IMR-90 (cell line): Measurements from ENCODE around the gene FAM53B. TPM values are rescaled to one million over a fixed set of nuclear protein-coding genes. Genes with fewer than 3 reads are reported as not detected.

ENCODE experiments used
- ATAC-seq: fragments of 200-7000 bp; cut with Tn5 transposase; 2 replicates; pipeline ENCODE4 v1.9.1; 2020; ENCODE audit warnings: low read depth, mild to moderate bottlenecking, moderate library complexity
- BruUV-seq: library from RNA; stranded (reverse); fragments of 400-500 nt; replicated peaks from 2 replicates; lab custom pipeline; 2021; lab: Mats Ljungman, UMichigan
- CTCF ChIA-PET: fragments of 300-600 bp; formaldehyde crosslinking; extraction: SDS; loops from one replicate; lab custom pipeline; 2021; ENCODE audit warnings: antibody characterized with exemption; lab: Yijun Ruan, JAX
- POLR2A ChIA-PET: fragments of 300-600 bp; sonication (Branson Sonifier 250); formaldehyde crosslinking; loops from one replicate; lab custom pipeline; 2022; ENCODE audit warnings: antibody characterized with exemption; ENCODE audit not compliant: unreplicated experiment; lab: Charles Lee
- DNase-seq: peaks from one replicate; pipeline ENCODE4 v3.0.0; 2013
- H2AFZ ChIP-seq: replicated peaks from 2 replicates; pipeline ENCODE3; 2013; ENCODE audit warnings: low read length, mild to moderate bottlenecking; ENCODE audit not compliant: poor library complexity
- H2AK5ac ChIP-seq: 2 replicates; pipeline ENCODE4 v1.6.1; 2013; ENCODE audit warnings: low read depth, low read length, inconsistent platforms
- H2AK9ac ChIP-seq: replicated peaks from 2 replicates; pipeline ENCODE3; 2013; ENCODE audit warnings: mild to moderate bottlenecking, low read depth, low read length, moderate library complexity; ENCODE audit not compliant: poor library complexity
- H2BK120ac ChIP-seq: 2 replicates; pipeline ENCODE4 v1.6.1; 2013; ENCODE audit warnings: low read depth, low read length, inconsistent platforms
- H2BK15ac ChIP-seq: 3 replicates; pipeline ENCODE4 v1.6.1; 2013; ENCODE audit warnings: low read depth, low read length, inconsistent platforms
- H2BK20ac ChIP-seq: 2 replicates; pipeline ENCODE4 v1.6.1; 2013; ENCODE audit warnings: low read depth, mild to moderate bottlenecking, inconsistent platforms, low read length, moderate library complexity
- H2BK5ac ChIP-seq: 2 replicates; pipeline ENCODE4 v1.6.1; 2013; ENCODE audit warnings: mild to moderate bottlenecking, low read depth, low read length, inconsistent platforms; ENCODE audit not compliant: poor library complexity, severe bottlenecking
- H3K14ac ChIP-seq: replicated peaks from 2 replicates; pipeline ENCODE4 v1.6.1; 2013; ENCODE audit warnings: low read depth, low read length, inconsistent platforms
- H3K18ac ChIP-seq: 2 replicates; pipeline ENCODE4 v1.6.1; 2013; ENCODE audit warnings: low read depth, low read length, control low read depth
- H3K23ac ChIP-seq: 2 replicates; pipeline ENCODE4 v1.6.1; 2013; ENCODE audit warnings: low read depth, low read length, inconsistent platforms
- H3K27ac ChIP-seq: 2 replicates; pipeline ENCODE4 v1.5.1; 2013; ENCODE audit warnings: mild to moderate bottlenecking, control low read depth, low read length; ENCODE audit not compliant: insufficient read depth
- H3K27me3 ChIP-seq: 2 replicates; pipeline ENCODE4 v1.6.1; 2013; ENCODE audit warnings: low read length; ENCODE audit not compliant: control insufficient read depth, insufficient read depth
- H3K36me3 ChIP-seq: 2 replicates; pipeline ENCODE4 v1.6.1; 2013; ENCODE audit warnings: low read length, mixed read lengths; ENCODE audit not compliant: control insufficient read depth, insufficient read depth
- H3K4ac ChIP-seq: 2 replicates; pipeline ENCODE4 v1.6.1; 2013; ENCODE audit warnings: low read depth, low read length, inconsistent platforms
- H3K4me1 ChIP-seq: 2 replicates; pipeline ENCODE4 v1.6.1; 2013; ENCODE audit warnings: low read length, mixed read lengths; ENCODE audit not compliant: control insufficient read depth, insufficient read depth
- H3K4me2 ChIP-seq: 2 replicates; pipeline ENCODE4 v1.6.1; 2013; ENCODE audit warnings: low read depth, mild to moderate bottlenecking, control low read depth, low read length, moderate library complexity
- H3K4me3 ChIP-seq: 2 replicates; pipeline ENCODE4 v1.5.1; 2013; ENCODE audit warnings: low read depth, mild to moderate bottlenecking, control low read depth, low read length, moderate library complexity; ENCODE audit not compliant: insufficient read depth
- H3K56ac ChIP-seq: 2 replicates; pipeline ENCODE4 v1.6.1; 2013; ENCODE audit warnings: low read length, inconsistent platforms; ENCODE audit not compliant: insufficient read depth; ENCODE audit errors: extremely low read depth
- H3K79me1 ChIP-seq, 2 experiments: 2 replicates each; pipeline ENCODE4 v1.6.1; 2013; ENCODE audit warnings: low read length in 2 of 2, inconsistent platforms in 1 of 2, low read depth in 1 of 2
- H3K9ac ChIP-seq: 2 replicates; pipeline ENCODE4 v1.6.1; 2013; ENCODE audit warnings: low read depth, low read length, control low read depth
- H3K9me1 ChIP-seq: 2 replicates; pipeline ENCODE4 v1.6.1; 2013; ENCODE audit warnings: low read length, inconsistent platforms; ENCODE audit not compliant: insufficient read depth
- H3K9me3 ChIP-seq: 2 replicates; pipeline ENCODE4 v1.6.1; 2013; ENCODE audit warnings: low read length; ENCODE audit not compliant: control insufficient read depth, insufficient read depth
- H4K20me1 ChIP-seq: 2 replicates; pipeline ENCODE4 v1.6.1; 2013; ENCODE audit warnings: low read length, inconsistent platforms; ENCODE audit not compliant: insufficient read depth
- H4K5ac ChIP-seq: 2 replicates; pipeline ENCODE4 v1.6.1; 2013; ENCODE audit warnings: mild to moderate bottlenecking, low read depth, low read length, control low read depth
- H4K8ac ChIP-seq, 2 experiments: 2 replicates each; pipeline ENCODE4 v1.6.1; 2013; ENCODE audit warnings: low read depth in 2 of 2, low read length in 2 of 2, control low read depth in 1 of 2, inconsistent platforms in 1 of 2
- H4K91ac ChIP-seq: 2 replicates; pipeline ENCODE4 v1.6.1; 2013; ENCODE audit warnings: low read depth, low read length, inconsistent platforms; ENCODE audit not compliant: insufficient read depth
- CEBPB ChIP-seq: IDR thresholded peaks from 2 replicates; pipeline ENCODE4 v1.6.1; 2012; ENCODE audit warnings: low read depth, low read length, improper control_type of control experiment
- MAFK ChIP-seq: IDR thresholded peaks from 2 replicates; pipeline ENCODE4 v1.6.1; 2012; ENCODE audit warnings: low read depth, low read length, improper control_type of control experiment
- MAZ ChIP-seq: IDR thresholded peaks from 2 replicates; pipeline ENCODE4 v1.6.1; 2012; ENCODE audit warnings: low read depth, mild to moderate bottlenecking, low read length, improper control_type of control experiment, moderate library complexity, borderline replicate concordance
- WGBS, 2 experiments: methylation state at CpG; one replicate each; pipeline versions ENCODE4 v1.1.5 to v1.1.7; 2013; ENCODE audit warnings: missing lambda C conversion rate in 2 of 2; ENCODE audit not compliant: insufficient read length in 1 of 2; ENCODE audit errors: extremely low coverage in 2 of 2; 5-methylcytosine and 5-hydroxymethylcytosine counted together
- dilution Hi-C: fragments of 300-500 bp; cut with HindIII; formaldehyde crosslinking; loops from one replicate; pipeline ENCODE4 v1.14.3; 2018; ENCODE audit warnings: low sequenced_read_pairs; ENCODE audit not compliant: unreplicated experiment
- in situ Hi-C: fragments of 300-500 bp; cut with MboI; formaldehyde crosslinking; loops from 3 replicates; pipeline ENCODE4 v1.14.3; 2019; ENCODE audit warnings: low sequenced_read_pairs, inconsistent platforms, mixed read lengths
- intact Hi-C: fragments of 100-400 bp; cut with micrococcal nuclease; formaldehyde crosslinking; loops from 2 replicates; pipeline ENCODE4 v1.10.0; 2022
- polyA plus RNA-seq, 3 experiments: library from polyadenylated mRNA; depleted of rRNA; stranded (reverse); fragments of >200 nt; gene quantifications; 2 replicates each; pipeline ENCODE4 v1.2.3, GENCODE V29; 2012; ENCODE audit warnings: low replicate concordance in 1 of 3
- total RNA-seq: library from RNA; depleted of rRNA; stranded (reverse); fragments of >200 nt; gene quantifications from 2 replicates; pipeline ENCODE4 v1.2.3, GENCODE V29; 2012

The FAM53B gene
- total and polyA plus RNA-seq, 2 of the 4 experiments (the other 2 are of a cell fraction) = 3.8 to 5.7 TPM

DNA sequence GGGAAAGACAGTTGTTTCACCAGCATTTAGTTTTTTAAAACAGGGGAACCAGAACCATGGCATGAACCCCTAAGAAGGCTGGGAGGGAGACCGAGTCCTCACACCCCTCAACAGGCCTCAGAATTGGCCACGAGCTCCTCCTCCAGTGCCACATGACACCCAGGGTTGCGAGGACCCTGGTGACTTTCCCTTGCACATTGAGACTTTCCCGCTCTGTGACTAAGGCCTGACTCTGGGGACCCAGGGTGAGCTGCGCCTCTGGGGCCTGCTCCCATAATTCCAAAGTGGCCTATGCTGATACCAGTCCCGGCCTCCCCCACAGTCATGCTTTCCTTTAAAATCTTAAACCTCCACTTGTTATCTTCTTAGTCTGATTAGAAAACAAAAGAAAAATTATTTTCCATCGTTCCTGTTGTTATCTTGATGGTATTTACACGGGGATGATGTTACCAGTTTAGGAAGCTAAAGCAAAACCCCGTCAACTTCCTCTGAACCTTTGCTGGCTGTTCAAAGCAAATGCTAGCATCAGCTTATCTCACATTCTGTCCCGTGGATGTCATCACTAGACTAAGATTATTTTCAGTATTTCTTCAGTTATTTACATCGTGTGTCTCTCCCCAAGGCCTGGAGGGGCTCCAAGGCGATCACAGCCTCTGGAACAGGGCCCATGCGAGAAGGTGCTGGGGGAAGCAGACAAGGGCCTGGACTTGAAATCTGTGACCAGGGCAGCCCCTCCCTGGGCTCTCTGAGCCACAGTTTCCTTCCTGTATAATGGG lies 42.1 kb downstream of the FAM53B start:
- H2AFZ ChIP-seq = peak overlapping the region; percentile 69
- ChIA-PET POLR2A (no interaction called here), CTCF (interaction anchor here (0.6 to 1.5 kb wide), 2 partner anchors 39 to 108 kb away, joined by 3 read pairs; no protein-coding TSS in a partner anchor)
- H3K27ac ChIP-seq = peak overlapping the region; percentile 32; the same call in 1 of the 2 replicates
- DNase-seq = peak; percentile 66
- no peak overlapping the region for H4K91ac ChIP-seq
- intact Hi-C loops = loop anchor here (5.0 kb wide), 1 partner anchor 40 kb away; the partner anchor contains the start of gene FAM53B
- peak; percentile 54 for ATAC-seq
- no peak overlapping the region for H3K56ac ChIP-seq
- H2BK5ac ChIP-seq = no peak overlapping the region
- no peak overlapping the region; the same call in 1 of the 2 replicates for H4K5ac ChIP-seq
- no peaks in the 10 kb centered on the region for H3K27me3 ChIP-seq
- TF ChIP-seq MAZ (no peak), CEBPB (0 out of 2 replicates have a peak, but pooled peaks have one; percentile 1), MAFK (peak; percentile 38; the same call in 1 of the 2 replicates)
- H2BK120ac ChIP-seq = no peak overlapping the region
- H2BK20ac ChIP-seq = no peak overlapping the region
- no peak overlapping the region for H2BK15ac ChIP-seq
- no peak overlapping the region for H3K9ac ChIP-seq
- no peak overlapping the region for H3K4me3 ChIP-seq
- peaks cover 17% of the 10 kb centered on the region; the same call in 1 of the 2 replicates for H3K9me1 ChIP-seq
- no peak overlapping the region for H3K4ac ChIP-seq
- H3K9me3 ChIP-seq = no peaks in the 10 kb centered on the region
- no TSS peak for BruUV-seq
- H3K23ac ChIP-seq = no peak overlapping the region
- H2AK9ac ChIP-seq = peak overlapping the region; percentile 22
- H3K4me1 ChIP-seq = peaks cover 18% of the 10 kb centered on the region
- peak overlapping the region in 1 of 2 experiments; percentile 27; a peak in 1 of 4 replicates for H4K8ac ChIP-seq
- no CpG with 5 or more reads among the region's 13 CpGs for WGBS, 2 experiments
- in situ Hi-C loops = no loop called here
- peaks cover 8% of the 10 kb centered on the region; the same call in 1 of the 2 replicates for H3K36me3 ChIP-seq
- no peak overlapping the region for H3K18ac ChIP-seq
- dilution Hi-C loops = no loop called here
- H3K14ac ChIP-seq = peak overlapping the region; percentile 49; the same call in 1 of the 2 replicates
- H2AK5ac ChIP-seq = no peak overlapping the region
- 0 out of 4 replicates have a peak, but pooled peaks cover 0 to 6% of the 10 kb centered on the region in 2 experiments for H3K79me1 ChIP-seq
- peaks cover 3% of the 10 kb centered on the region for H4K20me1 ChIP-seq
- no peak overlapping the region for H3K4me2 ChIP-seq
